Measurements from ENCODE around the gene ADSL.

Gene ADSL

DNA sequence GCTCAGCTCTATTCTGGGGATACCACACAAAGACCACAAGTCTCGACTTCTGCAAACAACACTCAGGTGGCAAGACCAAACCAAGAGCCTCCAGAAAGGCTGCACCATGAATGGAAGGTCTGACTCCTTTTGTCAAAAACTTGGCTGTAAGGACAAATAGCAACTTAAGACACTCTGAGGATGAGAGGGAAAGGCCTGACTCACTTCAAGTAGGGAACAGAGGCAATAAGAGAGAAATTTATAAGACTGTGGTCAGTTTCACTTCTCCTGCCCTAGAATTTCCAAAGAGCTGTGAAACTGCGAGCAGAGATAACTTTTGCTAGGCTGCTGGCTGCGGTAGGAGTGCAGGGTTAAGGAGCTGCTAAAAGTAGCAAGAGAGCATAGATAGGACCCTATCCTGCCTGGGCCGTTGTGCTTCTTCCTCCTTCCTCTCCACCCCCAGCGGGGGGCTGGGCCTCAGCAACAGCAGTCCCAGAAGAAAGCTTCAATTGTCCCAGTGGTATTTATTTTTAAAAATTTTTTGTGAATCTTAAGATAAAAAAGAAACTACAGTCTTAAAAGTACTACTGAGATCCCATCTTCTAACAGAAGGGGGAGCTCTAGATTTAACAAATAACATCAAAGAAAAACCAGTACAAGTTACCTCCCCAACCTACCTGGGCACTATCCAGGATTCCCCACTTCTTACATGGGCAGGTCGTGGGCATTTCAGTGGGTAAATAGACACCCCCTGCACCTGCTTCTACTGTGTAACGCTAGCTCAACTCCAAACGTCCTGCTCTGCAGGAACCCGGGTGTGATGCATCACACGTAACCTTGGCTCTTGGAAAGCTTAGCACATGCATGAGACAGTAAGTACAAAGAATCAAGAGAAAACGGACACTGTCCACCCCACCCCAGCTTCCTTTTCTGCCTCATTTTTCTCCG, 90.5 kb downstream of the ADSL start:
- DNase-seq (ENCODE audit: low read depth, low spot score) = peak; percentile 57
